ENCODE results near the gene TOP2A. TPM values are rescaled to one million over a fixed set of nuclear protein-coding genes. Genes with fewer than 3 reads are reported as not detected.

Gene TOP2A
- polyA plus RNA-seq, 3 donors = 163 to 174 (median 168) TPM

Other genes starting within 250 kb of the TOP2A start
- gene RAPGEFL1, start 240.4 kb downstream of the TOP2A start, polyA plus RNA-seq (ENCODE audit: insufficient read length in 3 of 3) = 1 to 10 TPM; 5.4 to 6.6 (median 5.8) TPM
- gene WIPF2, start 198.6 kb downstream of the TOP2A start, polyA plus RNA-seq (ENCODE audit: insufficient read length in 3 of 3) = 10 to 100 TPM; 26.1 to 28.5 (median 27.8) TPM
- 10 to 100 TPM; 22.5 to 24.7 (median 23.5) TPM for gene CDC6, start 130.0 kb downstream of the TOP2A start, polyA plus RNA-seq (ENCODE audit: insufficient read length in 3 of 3)
- 10 to 100 TPM; 33.3 to 38.8 (median 35.5) TPM for gene RARA, start 108.7 kb downstream of the TOP2A start, polyA plus RNA-seq (ENCODE audit: insufficient read length in 3 of 3)
- gene GJD3, start 53.2 kb downstream of the TOP2A start, polyA plus RNA-seq (ENCODE audit: insufficient read length in 3 of 3) = not detected
- gene IGFBP4, start 25.6 kb upstream of the TOP2A start, polyA plus RNA-seq (ENCODE audit: insufficient read length in 3 of 3) = 100 to 1,000 TPM; 340 to 390 (median 388) TPM
- gene TNS4, start 83.7 kb upstream of the TOP2A start, polyA plus RNA-seq (ENCODE audit: insufficient read length in 3 of 3) = under 1 TPM in 2 of 3 donors, not detected in 1; 0.06 to 0.17 TPM
- gene CCR7, start 147.6 kb upstream of the TOP2A start, polyA plus RNA-seq (ENCODE audit: insufficient read length in 3 of 3) = under 1 TPM; 0.21 to 0.40 (median 0.24) TPM
- gene SMARCE1, start 229.9 kb upstream of the TOP2A start, polyA plus RNA-seq (ENCODE audit: insufficient read length in 3 of 3) = 100 to 1,000 TPM; 272 to 303 (median 302) TPM
- gene KRT222, start 247.3 kb upstream of the TOP2A start, polyA plus RNA-seq (ENCODE audit: insufficient read length in 3 of 3) = under 1 TPM in 2 of 3 donors, not detected in 1; 0.14 to 0.24 TPM